HG02970 (cell line): ENCODE results near the gene SERINC2.
"Not testable (repeated sequence)": the region's sequence is repeated elsewhere in the genome, so short reads cannot be mapped to it uniquely, and the experiment has no call there.

Experiments used
- ATAC-seq: cut with Tn5 transposase; IDR thresholded peaks from one replicate; pipeline ENCODE4 v1.9.1; 2021; ENCODE audit warnings: mild to moderate bottlenecking, moderate library complexity, moderate number of reproducible peaks; ENCODE audit not compliant: unreplicated experiment, low FRiP score

SERINC2 gene

DNA sequence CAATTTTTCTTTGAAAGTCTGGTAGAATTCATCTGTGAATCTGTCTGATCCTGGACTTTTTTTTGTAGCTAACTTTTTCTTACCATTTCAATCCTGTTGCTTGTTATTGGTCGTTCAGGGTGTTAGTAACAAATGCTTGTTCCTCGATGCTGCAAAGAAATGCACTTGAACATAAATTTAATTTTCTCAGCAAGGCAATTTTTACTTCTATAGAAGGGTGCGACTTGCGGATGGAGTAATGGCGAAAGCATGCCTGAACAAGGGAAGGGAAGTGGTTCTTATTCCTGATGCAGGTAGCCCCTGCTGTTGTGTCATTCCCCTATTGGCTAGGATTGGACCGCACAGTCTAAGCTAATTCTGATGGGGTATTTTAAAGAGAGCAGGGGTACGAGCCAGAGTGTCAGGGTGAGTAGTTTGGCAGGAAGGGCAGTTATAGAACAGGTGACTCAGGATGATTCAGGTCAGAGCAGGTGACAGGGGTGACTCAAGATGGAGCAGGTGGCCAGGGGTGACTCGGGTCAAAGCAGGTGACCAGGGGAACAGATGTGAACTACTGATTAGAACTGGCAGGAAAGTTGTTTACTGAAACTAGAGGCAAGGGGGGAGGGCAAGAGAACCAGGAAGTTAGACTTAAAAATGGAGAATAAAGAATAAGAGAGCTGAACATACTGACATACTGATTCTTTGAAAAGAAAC, 40.5 kb downstream of the SERINC2 start:
- ATAC-seq: no peak

DNA sequence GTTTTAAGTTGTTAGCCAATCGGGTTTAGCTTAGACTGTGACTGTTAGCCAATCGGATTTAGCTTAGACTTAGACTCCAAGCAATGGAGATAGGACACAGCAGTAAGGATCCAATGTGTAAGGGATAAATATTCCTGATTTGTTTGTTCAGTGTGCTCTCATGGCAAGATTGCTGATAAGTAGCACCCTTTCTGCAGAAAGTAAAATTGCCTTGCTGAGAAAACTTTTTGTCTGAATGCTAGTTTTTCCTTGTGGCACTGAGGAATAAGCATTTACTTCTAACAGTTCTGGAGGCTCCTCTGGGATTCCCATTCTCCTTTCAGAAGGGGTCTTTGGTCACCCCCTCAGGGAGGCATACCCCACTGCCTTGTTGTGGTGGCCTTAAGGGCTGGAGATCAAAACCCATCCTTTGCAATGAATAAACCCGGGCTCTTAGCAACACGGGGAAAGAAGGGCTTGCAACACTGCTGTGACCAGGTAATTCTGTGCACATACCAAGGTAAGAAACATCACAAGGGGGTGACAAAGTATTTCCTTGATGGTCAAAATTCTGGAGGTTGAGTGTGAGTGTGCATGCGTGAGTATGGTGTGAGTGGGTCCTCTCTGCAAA, 45.4 kb downstream of the SERINC2 start:
- ATAC-seq: no peak

DNA sequence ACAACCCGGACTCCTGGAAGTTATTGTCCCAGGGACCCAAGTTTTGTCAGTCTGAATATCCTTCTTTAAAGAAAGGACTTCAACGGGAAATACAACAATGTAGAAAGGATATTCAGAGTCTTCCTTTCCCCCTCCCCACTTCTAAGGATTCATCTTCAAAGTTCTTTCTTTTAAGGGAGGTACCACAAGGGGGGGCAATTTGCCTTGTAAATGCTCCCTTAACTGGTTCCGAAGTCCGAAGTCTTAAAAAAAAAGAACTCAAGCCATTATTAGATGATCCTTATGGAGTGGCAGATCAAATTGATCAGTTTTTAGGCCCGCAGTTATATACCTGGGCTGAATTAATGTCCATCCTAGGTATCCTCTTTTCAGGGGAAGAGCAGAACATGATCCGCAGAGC, 47.0 kb downstream of the SERINC2 start:
- no peak for ATAC-seq

DNA sequence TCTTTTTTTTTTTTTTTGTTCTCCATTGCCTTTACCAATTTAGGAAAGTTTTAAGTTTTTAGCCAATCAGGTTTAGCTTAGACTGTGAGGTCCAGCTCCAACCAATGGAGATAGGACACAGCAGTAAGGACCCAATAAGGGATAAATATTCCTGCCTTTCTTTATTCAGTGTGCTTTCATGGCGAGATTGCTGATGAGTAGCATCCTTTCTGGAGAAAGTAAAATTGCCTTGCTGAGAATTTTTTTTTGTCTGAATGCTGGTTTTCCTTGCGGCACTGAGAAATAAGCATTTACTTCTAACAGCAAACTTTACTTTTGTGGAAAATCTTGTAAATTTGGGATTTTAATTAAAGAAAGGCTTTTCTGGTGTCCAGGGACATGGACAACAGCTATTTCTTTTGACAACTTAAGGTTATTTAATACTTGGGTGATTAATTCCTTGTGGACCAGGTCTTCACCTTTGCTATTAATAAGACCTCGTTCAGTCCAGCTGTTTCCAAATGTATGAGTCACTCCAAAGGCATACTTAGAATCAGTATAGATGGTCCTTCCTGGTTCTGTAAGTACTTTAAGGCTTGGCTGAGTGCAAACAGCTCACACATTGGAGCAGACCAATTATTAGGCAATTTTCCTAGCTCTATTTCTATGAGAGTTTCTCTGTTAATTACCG, 54.1 kb downstream of the SERINC2 start:
- ATAC-seq: no peak

DNA sequence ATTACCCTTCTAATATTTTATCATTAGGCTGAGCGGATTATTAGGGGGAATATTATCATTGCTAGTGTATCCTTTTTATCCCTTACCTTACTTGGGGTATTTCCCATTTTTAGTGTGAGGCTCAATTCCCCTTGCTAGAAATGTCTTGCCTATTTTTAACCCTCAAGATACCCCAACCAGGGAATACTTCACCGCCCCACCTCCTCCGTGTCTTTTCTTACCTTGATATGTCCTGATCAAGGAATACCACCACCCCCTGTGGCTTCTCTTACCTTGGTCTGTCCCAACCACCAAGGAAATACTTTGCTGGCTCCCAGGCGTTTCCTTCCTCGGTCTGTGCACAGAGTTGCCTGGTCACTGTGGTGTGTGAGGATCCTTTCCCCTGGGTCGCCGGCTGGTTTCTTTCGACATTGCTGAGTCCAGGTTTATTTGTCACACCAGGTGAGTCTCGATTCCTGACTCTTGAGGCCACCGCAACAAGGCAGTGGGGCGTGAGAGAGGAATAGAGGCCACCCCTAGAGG, 57.8 kb downstream of the SERINC2 start:
- ATAC-seq: no peak

DNA sequence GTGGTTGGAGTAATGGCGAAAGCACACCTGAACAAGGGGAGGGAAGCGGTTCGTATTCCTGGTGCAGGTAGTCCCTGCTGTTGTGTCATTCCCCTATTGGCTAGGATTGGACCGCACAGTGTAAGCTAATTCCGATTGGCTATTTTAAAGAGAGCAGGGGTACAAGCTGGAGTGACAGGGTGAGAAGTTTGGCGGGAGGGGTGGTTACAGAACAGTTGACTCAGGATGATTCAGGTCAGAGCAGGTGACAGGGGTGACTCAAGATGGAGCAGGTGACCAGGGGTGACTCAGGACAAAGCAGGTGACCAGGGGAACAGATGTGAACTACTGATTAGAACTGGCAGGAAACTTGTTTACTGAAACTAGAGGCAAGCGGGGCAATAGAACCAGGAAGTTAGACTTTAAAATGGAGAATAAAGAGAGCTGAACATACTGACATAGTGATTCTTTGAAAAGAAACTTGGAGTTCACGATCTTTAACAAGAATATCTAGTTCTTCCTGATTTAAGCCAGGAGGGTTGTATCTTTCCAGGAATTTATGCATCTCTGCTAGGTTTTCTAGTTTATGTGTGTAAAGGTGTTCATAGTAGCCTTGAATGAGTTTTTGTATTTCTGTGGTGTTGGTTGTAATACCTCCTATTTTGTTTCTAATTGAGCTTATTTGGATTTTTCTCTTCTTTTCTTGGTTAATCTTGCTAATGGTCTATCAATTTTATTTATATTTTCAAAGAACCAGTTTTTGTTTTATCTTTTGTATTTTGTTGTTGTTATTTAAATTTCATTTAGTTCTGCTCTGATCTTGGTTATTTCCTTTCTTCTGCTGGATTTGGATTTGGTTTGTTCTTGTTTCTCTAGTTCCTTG, 58.7 kb downstream of the SERINC2 start:
- not testable (repeated sequence) for ATAC-seq

DNA sequence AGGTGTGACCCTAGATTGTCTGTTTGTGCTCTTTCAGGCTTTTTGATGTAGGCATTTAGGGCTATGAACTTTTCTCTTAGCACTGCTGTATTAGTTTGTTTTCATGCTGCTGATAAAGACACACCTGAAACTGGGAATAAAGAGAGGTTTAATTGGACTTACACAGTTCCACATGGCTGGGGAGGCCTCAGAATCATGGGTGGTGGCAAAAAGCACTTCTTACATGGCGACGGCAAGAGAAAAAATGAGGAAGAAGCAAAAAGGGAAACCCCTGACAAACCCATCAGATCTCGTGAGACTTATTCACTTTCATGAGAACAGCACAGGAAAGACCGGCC, 59.3 kb downstream of the SERINC2 start:
- ATAC-seq: not testable (repeated sequence)

DNA sequence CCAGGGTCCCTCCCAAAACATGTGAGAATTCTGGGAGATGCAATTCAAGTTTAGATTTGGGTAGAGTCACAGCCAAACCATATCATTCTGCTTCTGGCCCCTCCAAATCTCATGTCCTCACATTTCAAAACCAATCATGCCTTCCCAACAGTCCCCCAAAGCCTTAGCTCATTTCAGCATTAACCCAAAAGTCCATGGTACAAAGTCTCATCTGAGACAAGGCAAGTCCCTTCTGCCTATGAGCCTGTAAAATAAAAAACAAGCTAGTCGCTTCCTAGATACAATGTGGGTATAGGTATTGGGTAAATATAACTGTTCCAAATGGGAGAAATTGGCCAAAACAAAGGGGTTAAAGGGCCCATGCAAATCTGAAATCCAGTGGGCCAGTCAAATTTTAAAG, 59.7 kb downstream of the SERINC2 start:
- ATAC-seq: not testable (repeated sequence)

DNA sequence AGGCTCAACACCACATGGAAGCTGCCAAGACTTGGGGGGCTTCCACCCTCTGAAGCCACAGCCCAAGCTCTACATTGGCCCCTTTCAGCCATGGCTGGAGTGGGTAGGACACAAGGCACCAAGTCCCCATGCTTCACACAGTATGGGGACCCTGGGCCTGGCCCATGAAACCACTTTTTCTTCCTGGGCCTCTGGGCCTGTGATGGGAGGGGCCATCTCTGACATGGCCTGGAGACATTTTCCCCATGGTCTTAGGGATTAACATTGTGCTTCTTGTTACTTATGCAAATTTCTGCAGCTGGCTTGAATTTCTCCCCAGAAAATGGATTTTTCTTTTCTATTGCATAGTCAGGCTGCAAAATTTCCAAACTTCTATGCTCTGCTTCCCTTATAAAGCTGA, 60.5 kb downstream of the SERINC2 start:
- not testable (repeated sequence) for ATAC-seq

DNA sequence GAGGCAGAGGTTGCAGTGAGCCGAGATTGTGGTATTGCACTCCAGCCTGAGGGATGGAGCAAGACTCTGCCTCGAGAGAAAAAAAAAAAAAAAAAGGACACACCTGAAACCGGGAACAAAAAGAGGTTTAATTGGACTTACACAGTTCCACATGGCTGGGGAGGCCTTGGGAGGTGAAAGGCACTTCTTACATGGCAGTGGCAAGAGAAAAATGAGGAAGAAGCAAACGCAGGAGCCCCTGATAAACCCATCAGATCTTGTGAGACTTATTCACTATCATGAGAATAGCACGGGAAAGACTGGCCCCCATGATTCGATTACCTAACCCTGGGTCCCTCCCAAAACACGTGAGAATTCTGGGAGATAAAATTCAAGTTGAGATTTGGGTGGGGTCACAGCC, 61.6 kb downstream of the SERINC2 start:
- ATAC-seq: not testable (repeated sequence)

DNA sequence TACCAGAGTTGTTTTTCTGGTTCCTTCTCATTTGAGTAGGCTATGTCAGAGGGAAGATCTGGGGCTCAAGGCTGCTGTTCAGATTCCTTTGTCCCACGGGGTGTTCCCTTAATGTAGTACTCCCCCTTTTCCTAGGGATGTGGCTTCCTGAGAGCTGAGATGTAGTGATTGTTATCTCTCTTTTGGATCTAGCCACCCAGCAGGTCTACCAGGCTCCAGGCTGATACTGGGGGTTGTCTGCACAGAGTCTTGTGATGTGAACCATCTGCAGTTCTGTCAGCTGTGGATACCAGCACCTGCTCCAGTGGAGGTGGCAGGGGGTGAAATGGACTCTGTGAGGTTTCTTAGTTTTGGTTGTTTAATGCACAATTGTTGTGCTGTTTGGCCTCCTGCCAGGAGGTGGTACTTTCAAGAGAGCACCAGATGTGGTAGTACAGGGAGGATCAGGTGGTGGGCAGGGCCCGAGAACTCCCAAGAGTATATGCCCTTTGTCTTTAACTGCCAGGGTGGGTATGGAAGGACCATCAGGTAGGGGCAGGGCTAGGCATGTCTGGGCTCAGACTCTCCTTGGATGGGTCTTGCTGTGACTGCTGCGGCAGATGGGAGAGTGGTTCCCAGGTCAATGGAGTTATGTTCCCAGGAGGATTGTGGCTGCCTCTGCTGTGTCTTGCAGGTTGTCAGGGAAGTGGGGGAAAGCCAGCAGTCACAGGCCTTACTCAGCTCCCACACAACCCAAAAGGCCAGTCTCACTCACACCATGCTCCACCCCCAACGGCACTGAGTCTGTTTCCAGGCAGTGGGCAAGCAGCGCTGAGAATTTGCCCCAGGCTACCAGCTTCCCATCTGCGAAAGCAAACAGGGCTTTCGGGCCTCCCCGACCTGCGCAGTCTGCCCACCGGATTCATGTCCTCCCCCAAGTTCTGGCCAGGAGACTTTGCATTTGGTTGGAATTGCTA, 64.2 kb downstream of the SERINC2 start:
- no peak for ATAC-seq

DNA sequence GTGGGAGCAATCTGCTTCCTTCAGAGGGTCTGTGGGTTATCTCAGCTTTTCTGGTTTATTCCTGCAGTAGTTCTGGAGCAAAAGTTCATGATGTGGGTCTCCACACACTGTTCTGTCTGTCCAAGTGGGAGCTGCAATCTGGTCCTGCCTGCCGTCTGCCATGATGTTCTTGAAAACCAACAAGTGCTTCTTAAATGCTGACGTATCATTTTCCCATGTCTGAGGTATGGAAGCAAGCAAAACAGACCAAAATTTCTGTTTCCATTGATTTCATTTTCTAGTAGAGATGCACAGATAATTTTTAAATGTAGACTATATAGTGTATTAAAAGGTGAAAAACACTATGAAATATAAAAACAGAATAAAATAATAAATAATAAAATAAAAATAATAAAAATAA, 65.2 kb downstream of the SERINC2 start:
- no peak for ATAC-seq

DNA sequence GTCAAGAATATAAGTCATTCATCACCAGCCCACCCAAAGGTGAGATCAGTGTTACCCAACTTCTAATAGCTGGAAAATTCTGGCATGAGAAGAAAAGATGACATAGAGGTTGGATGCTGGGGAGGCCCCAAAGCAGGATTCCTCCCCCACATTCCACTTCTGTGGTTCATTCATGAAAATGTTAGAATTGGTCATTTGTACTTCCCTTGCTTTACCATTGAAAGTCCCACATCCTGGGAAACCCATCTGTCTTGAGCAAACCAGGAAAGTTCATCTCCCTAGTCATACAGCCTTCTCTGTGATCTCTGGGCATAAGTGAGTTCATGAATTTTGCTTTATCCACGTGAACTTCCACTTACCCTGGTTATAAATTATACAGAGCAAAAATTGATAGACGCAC, 66.8 kb downstream of the SERINC2 start:
- no peak for ATAC-seq

DNA sequence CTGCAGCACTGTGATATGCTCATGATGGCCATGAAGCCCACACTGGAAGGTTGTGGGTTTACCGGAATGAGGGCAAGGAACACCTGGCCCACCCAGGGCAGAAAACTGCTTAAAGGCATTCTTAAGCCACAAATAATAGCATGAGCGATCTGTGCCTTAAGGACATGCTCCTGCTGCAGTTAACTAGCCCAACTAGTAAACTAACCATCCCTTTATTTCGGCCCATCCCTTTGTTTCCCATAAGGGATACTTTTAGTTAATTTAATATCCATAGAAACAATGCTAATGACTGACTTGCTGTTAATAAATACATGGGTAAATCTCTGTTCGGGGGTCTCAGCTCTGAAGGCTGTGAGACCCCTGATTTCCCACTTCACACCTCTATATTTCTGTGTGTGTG, 67.4 kb downstream of the SERINC2 start:
- not testable (repeated sequence) for ATAC-seq

DNA sequence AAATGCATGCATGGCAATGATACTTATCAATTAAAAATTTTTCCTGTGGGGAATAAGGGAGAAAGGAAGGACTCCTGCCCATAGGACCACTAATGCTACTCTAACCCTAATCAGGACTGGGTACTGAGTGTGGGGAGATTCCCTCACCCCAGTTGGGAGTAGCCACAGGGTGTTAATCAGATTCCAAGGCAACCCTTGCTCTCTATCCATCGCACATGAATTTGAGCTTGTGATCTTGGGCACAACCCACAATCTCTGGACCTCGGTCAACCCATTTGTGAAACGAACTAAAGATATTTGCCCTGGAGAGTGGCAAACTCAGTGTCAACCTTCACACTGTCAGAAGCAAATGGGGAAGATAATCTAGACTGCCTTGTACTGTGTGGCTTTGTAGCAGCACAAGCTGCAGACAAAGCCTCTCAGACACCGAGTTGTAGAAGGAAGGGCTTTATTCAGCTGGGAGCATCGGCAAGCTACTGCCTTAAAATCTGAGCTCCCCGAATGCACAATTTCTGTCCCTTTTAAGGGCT, 69.5 kb downstream of the SERINC2 start:
- ATAC-seq: no peak

DNA sequence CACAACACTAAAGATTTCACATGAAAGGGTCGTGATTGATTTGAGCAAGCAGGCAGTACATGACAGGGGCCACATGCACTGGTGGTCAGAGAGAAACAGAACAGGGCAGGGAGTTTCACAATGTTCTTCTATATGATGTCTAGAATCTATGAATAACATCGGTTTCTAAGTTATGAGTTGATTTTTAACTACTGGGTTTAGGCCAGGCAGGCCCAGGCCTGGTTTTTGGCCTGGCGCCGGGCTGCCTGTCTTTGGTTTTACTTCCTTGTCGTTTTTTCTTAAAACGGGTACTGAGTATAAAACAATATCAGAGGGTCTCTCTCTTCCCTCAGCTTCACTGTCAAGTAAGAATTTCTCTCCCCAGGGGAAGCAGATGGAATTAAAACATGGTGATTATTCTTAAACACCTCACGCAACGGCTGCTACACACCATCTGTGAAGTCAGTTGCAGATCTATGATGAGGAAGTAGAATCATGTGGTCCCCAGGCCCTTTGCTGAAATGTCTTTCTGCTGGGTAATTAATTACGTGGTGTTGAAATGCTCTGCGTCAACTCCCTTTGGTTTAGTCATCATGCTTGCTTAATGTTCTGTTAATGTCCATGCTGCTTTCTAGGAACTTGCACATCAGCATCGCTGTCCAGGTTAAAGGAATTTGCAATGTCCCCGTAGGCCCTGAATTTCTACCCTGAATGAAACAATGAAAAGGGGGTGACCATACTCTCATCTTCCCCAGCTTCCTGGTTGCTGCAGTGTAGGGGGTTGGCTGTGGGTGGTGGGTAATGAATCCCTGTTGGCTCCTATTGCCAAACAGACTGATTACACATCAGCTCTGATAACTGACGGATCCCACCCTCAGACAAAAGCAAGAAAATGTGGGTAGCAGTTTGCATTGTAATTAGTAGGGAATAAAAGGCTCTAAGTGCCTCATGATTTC, 70.3 kb downstream of the SERINC2 start:
- peak; percentile 73 for ATAC-seq
